Measurements from ENCODE around the gene UBR2.

Gene UBR2

DNA sequence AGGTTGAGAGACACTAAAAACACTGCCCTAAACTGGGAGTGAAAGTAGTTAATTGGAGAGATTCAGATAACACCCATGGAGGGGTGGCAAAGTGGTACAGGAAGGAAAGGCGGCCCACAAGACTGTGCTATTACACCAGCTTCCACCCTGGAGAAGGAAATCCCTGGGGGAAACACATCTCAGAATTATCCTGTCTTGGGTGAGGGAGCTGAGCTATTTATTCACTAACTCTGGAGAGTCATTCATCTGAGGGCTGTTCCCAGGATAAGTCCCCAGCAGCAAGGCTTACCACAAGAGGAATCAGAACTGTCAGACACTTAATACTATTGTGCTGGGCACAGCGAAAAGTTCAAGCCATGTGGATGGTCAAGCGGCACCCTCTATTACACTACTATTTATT lies 172.1 kb downstream of the UBR2 start:
- Histone ChIP-seq H3K36me3 (no peaks in the 10 kb centered on the region), H3K27me3 (peaks cover 16% of the 10 kb centered on the region), H3K4me3 (ENCODE audit: low read depth in 1 of 2, low read length in 1 of 2) (no peak overlapping the region), H3K27ac (no peak overlapping the region), H3K9me3 (no peaks in the 10 kb centered on the region), H3K4me1 (ENCODE audit: control insufficient read depth in 1 of 2, insufficient read depth in 1 of 2, low read depth in 1 of 2, low read length in 1 of 2) (no peaks in the 10 kb centered on the region)
- no peak for TF ChIP-seq CTCF (IDR thresholded peaks at IDR 0.05)

DNA sequence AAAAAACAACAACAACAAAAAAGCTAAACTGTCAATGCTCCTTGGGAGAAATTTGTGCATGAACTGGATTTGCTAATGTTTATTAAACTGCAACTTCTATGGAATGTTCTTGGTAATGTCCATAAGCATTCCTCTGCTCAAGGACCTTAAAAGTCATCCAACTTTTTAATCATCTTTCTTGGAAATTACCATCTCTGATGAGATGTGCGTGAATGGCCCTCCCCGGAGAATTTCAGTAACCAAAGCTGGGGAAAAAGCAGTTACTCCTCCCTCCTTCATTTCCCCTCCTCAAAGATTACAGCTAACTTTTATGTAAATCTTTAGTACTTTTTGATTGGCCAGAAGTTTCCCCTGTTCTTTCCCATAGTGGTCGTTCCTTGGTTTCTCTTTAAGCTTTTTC lies 176.9 kb downstream of the UBR2 start:
- Histone ChIP-seq H3K4me3 (ENCODE audit: low read depth in 1 of 2, low read length in 1 of 2) (no peak overlapping the region), H3K9me3 (no peaks in the 10 kb centered on the region), H3K4me1 (ENCODE audit: control insufficient read depth in 1 of 2, insufficient read depth in 1 of 2, low read depth in 1 of 2, low read length in 1 of 2) (peaks cover 16 to 24% of the 10 kb centered on the region in 2 experiments), H3K27me3 (peaks cover 16% of the 10 kb centered on the region), H3K36me3 (no peaks in the 10 kb centered on the region), H3K27ac (no peak overlapping the region)
- TF ChIP-seq CTCF (IDR thresholded peaks at IDR 0.05), result no peak

DNA sequence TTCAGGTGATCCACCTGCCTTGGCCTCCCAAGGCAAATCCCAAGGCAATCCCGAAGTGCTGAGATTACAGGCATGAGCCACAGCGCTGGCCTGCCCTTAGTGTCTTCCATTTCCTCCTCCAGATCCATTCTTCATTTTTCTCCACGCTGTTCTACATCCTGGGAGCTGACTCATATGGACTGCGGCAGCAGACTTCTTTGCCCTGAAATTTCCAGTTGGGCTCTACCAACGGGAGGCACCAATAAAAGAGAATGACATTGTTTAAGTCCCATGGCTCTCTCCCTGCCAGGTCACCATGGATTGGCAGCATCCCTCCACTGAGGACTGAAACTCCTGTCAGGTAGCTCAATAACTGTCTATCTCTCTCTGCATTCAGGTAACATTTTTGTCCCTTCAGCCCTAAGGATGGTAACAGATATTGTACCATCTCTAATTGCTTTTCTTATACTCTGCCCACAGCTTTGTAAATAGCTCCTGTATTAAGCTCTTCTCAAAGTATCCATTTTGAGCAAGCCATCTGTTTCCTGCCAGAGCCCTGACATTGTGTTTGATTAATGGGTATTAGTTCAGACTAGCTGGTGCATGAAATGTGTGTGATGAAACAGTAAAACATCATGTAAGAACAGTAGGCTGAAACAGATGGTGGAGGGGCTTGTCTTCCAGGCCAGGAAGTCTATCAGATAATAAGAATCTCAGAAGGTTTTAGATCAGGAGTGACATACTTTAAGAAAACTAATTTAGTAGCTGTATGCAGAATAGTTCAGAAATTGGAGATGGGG lies 178.5 kb downstream of the UBR2 start:
- Histone ChIP-seq H3K36me3 (no peaks in the 10 kb centered on the region), H3K4me3 (ENCODE audit: low read depth in 1 of 2, low read length in 1 of 2) (no peak overlapping the region), H3K9me3 (no peaks in the 10 kb centered on the region), H3K4me1 (ENCODE audit: control insufficient read depth in 1 of 2, insufficient read depth in 1 of 2, low read depth in 1 of 2, low read length in 1 of 2) (peaks cover 20 to 24% of the 10 kb centered on the region in 2 experiments), H3K27me3 (peaks cover 16% of the 10 kb centered on the region), H3K27ac (peak overlapping the region; percentile 9)
- no peak for TF ChIP-seq CTCF (IDR thresholded peaks at IDR 0.05)
